DND-41 (cell line): Measurements from ENCODE around the gene TAB3.
A peak's percentile ranks its signal among the peaks of the same experiment; 100 is the strongest.

Experiments used
- ATAC-seq: fragments of 200-7000 bp; cut with Tn5 transposase; 3 replicates; pipeline ENCODE4 v1.9.1; 2021; ENCODE audit warnings: low read depth; ENCODE audit not compliant: insufficient read depth
- DNase-seq: peaks from one replicate; pipeline ENCODE4 v3.0.0-alpha.2; 2020
- H2AFZ ChIP-seq: 2 replicates; pipeline ENCODE4 v1.6.0; 2012; ENCODE audit warnings: low read depth, low read length
- H3K27ac ChIP-seq: 2 replicates; pipeline ENCODE4 v1.5.1; 2012; ENCODE audit warnings: low read length, inconsistent platforms
- H3K27me3 ChIP-seq: fragments of 200-600 bp; sonication (generic); 2 replicates; pipeline ENCODE4 v1.6.0; 2012; ENCODE audit warnings: low read length, mild to moderate bottlenecking, inconsistent platforms; ENCODE audit not compliant: insufficient read depth, poor library complexity
- H3K36me3 ChIP-seq: 2 replicates; pipeline ENCODE4 v1.5.1; 2012; ENCODE audit warnings: low read length, inconsistent platforms; ENCODE audit not compliant: insufficient read depth
- H3K4me1 ChIP-seq: 2 replicates; pipeline ENCODE4 v1.5.1; 2012; ENCODE audit warnings: mild to moderate bottlenecking, low read length; ENCODE audit not compliant: insufficient read depth
- H3K4me2 ChIP-seq: 2 replicates; pipeline ENCODE4 v1.6.0; 2012; ENCODE audit warnings: mild to moderate bottlenecking, moderate library complexity, low read length, inconsistent platforms; ENCODE audit not compliant: insufficient read depth
- H3K4me3 ChIP-seq, 2 experiments: fragments of 200-600 bp in 1 of 2; shearing (Covaris generic) in 1 of 2; 2 replicates each; pipeline ENCODE4 v1.5.1; 2012 to 2016; ENCODE audit warnings: inconsistent platforms in 2 of 2, low read length in 2 of 2, mild to moderate bottlenecking in 2 of 2, low read depth in 1 of 2, moderate library complexity in 1 of 2
- H3K79me2 ChIP-seq: 2 replicates; pipeline ENCODE4 v1.6.0; 2012; ENCODE audit warnings: low read length, inconsistent platforms; ENCODE audit not compliant: insufficient read depth
- H3K9ac ChIP-seq: 2 replicates; pipeline ENCODE4 v1.6.0; 2012; ENCODE audit warnings: low read depth, mild to moderate bottlenecking, inconsistent platforms, low read length, moderate library complexity
- H3K9me3 ChIP-seq: 2 replicates; pipeline ENCODE4 v1.5.1; 2012; ENCODE audit warnings: low read length, moderate library complexity, mild to moderate bottlenecking, inconsistent platforms; ENCODE audit not compliant: insufficient read depth, severe bottlenecking
- H4K20me1 ChIP-seq: 2 replicates; pipeline ENCODE4 v1.6.0; 2012; ENCODE audit warnings: low read length; ENCODE audit not compliant: insufficient read depth
- EZH2 ChIP-seq: IDR thresholded peaks from 3 replicates; pipeline ENCODE4 v1.6.1; 2012; ENCODE audit warnings: borderline replicate concordance, low read depth, mild to moderate bottlenecking, moderate library complexity, low read length, inconsistent platforms; ENCODE audit not compliant: severe bottlenecking
- TF ChIP-seq, protein P1 (sequence below): IDR thresholded peaks from 2 replicates; pipeline ENCODE4 v1.5.1; 2012; ENCODE audit warnings: borderline replicate concordance, low read length, moderate library complexity, mild to moderate bottlenecking; ENCODE audit not compliant: poor library complexity, severe bottlenecking; ENCODE audit errors: extremely low read depth

The TAB3 gene, protein sequence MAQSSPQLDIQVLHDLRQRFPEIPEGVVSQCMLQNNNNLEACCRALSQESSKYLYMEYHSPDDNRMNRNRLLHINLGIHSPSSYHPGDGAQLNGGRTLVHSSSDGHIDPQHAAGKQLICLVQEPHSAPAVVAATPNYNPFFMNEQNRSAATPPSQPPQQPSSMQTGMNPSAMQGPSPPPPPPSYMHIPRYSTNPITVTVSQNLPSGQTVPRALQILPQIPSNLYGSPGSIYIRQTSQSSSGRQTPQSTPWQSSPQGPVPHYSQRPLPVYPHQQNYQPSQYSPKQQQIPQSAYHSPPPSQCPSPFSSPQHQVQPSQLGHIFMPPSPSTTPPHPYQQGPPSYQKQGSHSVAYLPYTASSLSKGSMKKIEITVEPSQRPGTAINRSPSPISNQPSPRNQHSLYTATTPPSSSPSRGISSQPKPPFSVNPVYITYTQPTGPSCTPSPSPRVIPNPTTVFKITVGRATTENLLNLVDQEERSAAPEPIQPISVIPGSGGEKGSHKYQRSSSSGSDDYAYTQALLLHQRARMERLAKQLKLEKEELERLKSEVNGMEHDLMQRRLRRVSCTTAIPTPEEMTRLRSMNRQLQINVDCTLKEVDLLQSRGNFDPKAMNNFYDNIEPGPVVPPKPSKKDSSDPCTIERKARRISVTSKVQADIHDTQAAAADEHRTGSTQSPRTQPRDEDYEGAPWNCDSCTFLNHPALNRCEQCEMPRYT

DNA sequence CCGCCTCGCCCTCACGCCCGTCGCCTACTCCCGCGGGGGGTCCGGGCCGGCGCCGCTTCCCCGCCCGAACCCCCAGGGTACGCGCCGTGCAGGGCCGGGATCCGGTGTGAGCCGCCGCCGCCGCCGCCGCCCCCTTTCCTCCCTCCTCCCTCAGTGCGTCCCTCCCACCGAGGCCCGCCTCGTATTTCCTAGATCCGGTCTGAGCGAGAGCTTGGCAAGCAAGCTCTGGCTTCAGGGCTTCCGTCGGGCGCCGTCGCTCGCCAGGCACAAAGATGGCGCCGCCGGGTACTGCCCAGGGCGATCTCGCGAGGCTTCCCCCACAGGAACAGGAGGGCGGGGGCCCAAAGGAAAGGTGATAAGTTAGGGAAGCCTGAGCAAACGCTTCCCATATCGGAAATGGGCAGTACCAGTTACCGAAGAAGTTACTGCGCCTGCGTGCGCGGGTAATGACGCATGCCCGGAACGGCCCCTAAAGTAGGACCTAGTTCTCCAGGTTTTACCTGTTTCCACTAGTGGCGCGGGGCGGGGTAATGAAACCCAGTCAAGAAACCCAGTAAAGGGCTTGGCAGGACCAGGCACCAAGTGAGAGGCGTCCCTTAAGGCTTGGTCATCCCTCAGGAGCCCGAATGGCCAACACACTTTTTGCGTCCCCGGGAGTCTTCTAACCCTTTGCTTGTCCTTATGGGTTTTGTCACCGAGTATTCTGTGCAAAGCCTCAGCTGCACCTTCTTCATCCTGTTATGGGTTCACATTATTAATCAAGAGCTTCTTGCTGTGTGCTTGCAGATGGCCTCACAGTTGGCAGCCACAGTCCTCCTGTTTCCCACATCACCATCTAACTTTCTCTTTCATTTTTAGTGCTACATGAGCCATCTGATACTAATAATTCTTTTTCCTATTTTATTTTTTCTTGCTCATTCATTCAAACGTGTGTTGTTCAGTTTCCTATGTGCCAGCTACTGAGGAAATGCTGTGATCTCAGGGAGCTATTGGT, at the start of gene TAB3:
Gene TAB3, minus strand, starts transcription at position 108 of the 994 bp plus-strand sequence. CDS start 29,666 bp downstream, outside the sequence.
- H4K20me1 ChIP-seq, result no peaks in the 10 kb centered on the region; the same call in 1 of the 2 replicates
- peak within 1 kb of the TSS; percentile 84 for H3K4me2 ChIP-seq
- H3K4me1 ChIP-seq, result peaks cover 16% of the 10 kb centered on the region; the same call in 1 of the 2 replicates
- TF ChIP-seq EZH2, result no peak
- H3K36me3 ChIP-seq, result no peaks in the 10 kb centered on the region; the same call in 1 of the 2 replicates
- ATAC-seq, result peak; percentile 92
- H3K27me3 ChIP-seq, result no peaks in the 10 kb centered on the region
- peak within 1 kb of the TSS; percentile 70 to 90; a peak in 3 of 4 replicates for H3K4me3 ChIP-seq
- peaks cover 34% of the 10 kb centered on the region for H3K79me2 ChIP-seq
- DNase-seq, result peak; percentile 94
- H3K27ac ChIP-seq, result peak within 1 kb of the TSS; percentile 83
- H2AFZ ChIP-seq, result peak within 1 kb of the TSS; percentile 89
- peak within 1 kb of the TSS; percentile 79 for H3K9ac ChIP-seq
- H3K9me3 ChIP-seq, result no peaks in the 10 kb centered on the region

- no peaks in the 10 kb centered on the region for H3K36me3 ChIP-seq
- H3K4me3 ChIP-seq, result no peak overlapping the region
- no peak overlapping the region for H3K9ac ChIP-seq
- ATAC-seq (no peak), DNase-seq (no peak)
- no peak overlapping the region for H2AFZ ChIP-seq
- H4K20me1 ChIP-seq, result no peaks in the 10 kb centered on the region
- H3K27me3 ChIP-seq, result no peaks in the 10 kb centered on the region
- H3K27ac ChIP-seq, result no peak overlapping the region
- H3K79me2 ChIP-seq, result no peaks in the 10 kb centered on the region
- H3K4me1 ChIP-seq, result no peaks in the 10 kb centered on the region
- TF ChIP-seq EZH2, result no peak
- TF ChIP-seq, protein P1, sequence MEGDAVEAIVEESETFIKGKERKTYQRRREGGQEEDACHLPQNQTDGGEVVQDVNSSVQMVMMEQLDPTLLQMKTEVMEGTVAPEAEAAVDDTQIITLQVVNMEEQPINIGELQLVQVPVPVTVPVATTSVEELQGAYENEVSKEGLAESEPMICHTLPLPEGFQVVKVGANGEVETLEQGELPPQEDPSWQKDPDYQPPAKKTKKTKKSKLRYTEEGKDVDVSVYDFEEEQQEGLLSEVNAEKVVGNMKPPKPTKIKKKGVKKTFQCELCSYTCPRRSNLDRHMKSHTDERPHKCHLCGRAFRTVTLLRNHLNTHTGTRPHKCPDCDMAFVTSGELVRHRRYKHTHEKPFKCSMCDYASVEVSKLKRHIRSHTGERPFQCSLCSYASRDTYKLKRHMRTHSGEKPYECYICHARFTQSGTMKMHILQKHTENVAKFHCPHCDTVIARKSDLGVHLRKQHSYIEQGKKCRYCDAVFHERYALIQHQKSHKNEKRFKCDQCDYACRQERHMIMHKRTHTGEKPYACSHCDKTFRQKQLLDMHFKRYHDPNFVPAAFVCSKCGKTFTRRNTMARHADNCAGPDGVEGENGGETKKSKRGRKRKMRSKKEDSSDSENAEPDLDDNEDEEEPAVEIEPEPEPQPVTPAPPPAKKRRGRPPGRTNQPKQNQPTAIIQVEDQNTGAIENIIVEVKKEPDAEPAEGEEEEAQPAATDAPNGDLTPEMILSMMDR, result no peak
- no peaks in the 10 kb centered on the region for H3K9me3 ChIP-seq
- no peak overlapping the region for H3K4me2 ChIP-seq
Observed at GRCh38 chrX:30938295-30938694, 49.2 kb upstream of the TAB3 start.

DNA sequence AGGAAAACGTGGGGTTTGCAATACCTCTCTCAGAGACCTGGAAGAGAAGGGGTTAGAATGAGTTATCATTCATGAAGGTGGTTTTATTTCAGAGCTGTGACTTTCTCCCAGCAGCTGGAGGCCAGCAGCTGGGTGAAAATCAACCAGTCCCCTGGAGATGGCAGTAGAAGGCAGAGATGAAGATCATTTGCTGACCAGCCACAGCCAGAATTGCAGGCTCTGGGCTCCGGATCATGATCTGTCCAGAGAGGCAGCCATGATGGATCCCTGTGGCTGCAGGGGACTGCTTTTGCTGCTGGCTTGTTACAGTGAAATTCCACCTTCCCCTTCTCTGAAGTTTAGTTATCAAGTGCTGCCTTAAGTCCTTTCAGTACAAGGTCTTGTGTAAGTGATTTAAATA, 46.9 kb upstream of the TAB3 start:
- H3K4me2 ChIP-seq, result no peak overlapping the region
- H4K20me1 ChIP-seq, result no peaks in the 10 kb centered on the region
- TF ChIP-seq EZH2, result no peak
- TF ChIP-seq, protein P1, result no peak
- H3K27me3 ChIP-seq, result no peaks in the 10 kb centered on the region
- no peaks in the 10 kb centered on the region for H3K4me1 ChIP-seq
- H3K9me3 ChIP-seq, result no peaks in the 10 kb centered on the region
- no peak overlapping the region for H3K9ac ChIP-seq
- DNase-seq (no peak), ATAC-seq (no peak)
- no peaks in the 10 kb centered on the region for H3K79me2 ChIP-seq
- H3K36me3 ChIP-seq, result no peaks in the 10 kb centered on the region
- no peak overlapping the region for H3K4me3 ChIP-seq
- H2AFZ ChIP-seq, result no peak overlapping the region
- H3K27ac ChIP-seq, result no peak overlapping the region
